ENCODE measurements around the gene THG1L.

DNA sequence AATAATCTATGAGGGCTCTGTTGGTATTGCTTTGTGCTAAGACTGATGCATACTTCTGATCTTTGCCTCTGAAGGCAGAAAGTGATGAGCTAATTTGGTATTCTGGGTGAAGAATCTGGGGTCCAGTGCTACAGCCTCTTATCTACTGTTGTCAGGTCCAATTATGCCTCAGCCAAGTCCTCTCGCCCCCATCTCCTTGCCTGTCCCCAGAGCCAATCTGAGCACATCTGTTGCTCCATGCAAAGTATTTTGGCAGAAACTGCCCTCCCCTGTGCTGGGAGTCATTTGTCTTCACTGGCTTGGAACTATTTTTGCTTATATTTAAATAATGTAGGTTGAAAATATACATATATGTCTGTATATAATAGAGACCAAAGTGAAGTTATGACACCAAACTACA is 35.7 kb downstream of the THG1L start:
- TF ChIP-seq POLR2A (IDR thresholded peaks at IDR 0.05), result no peak
- TF ChIP-seq, protein P1, sequence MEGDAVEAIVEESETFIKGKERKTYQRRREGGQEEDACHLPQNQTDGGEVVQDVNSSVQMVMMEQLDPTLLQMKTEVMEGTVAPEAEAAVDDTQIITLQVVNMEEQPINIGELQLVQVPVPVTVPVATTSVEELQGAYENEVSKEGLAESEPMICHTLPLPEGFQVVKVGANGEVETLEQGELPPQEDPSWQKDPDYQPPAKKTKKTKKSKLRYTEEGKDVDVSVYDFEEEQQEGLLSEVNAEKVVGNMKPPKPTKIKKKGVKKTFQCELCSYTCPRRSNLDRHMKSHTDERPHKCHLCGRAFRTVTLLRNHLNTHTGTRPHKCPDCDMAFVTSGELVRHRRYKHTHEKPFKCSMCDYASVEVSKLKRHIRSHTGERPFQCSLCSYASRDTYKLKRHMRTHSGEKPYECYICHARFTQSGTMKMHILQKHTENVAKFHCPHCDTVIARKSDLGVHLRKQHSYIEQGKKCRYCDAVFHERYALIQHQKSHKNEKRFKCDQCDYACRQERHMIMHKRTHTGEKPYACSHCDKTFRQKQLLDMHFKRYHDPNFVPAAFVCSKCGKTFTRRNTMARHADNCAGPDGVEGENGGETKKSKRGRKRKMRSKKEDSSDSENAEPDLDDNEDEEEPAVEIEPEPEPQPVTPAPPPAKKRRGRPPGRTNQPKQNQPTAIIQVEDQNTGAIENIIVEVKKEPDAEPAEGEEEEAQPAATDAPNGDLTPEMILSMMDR (IDR thresholded peaks at IDR 0.05), result no peak

Measured in testis (tissue), 2 donors.